Peyer's patch (tissue), 4 donors: ENCODE data around the gene TCL1B. TPM values are rescaled to one million over a fixed set of nuclear protein-coding genes. Genes with fewer than 3 reads are reported as not detected.
A peak's percentile ranks its signal among the peaks of the same experiment; 100 is the strongest.
"Not testable (repeated sequence)": the region's sequence is repeated elsewhere in the genome, so short reads cannot be mapped to it uniquely, and the experiment has no call there.

Experiments
- DNase-seq, 3 donors: peaks; one replicate each; pipeline ENCODE4 v3.0.0-alpha.2; 2017 to 2019
- H3K27ac ChIP-seq, 4 donors: fragments of 200-600 bp; sonication (generic); one replicate each; pipeline ENCODE4 v1.5.1; 2016 to 2019
- H3K27me3 ChIP-seq, 2 donors: fragments of 200-600 bp; sonication (generic); one replicate each; pipeline ENCODE4 v1.5.1; 2019
- H3K36me3 ChIP-seq, 3 donors: fragments of 200-600 bp; sonication (generic); one replicate each; pipeline ENCODE4 v1.5.1; 2016 to 2019
- H3K4me1 ChIP-seq, 4 donors: fragments of 200-600 bp; sonication (generic); one replicate each; pipeline ENCODE4 v1.5.1; 2016 to 2019
- H3K4me3 ChIP-seq, 4 donors: fragments of 200-600 bp; sonication (generic); 1 replicate in 3 of 4; 2 replicates in 1 of 4; pipeline ENCODE4 v1.5.1; 2016 to 2019; ENCODE audit warnings: mild to moderate bottlenecking in 1 of 4
- H3K9me3 ChIP-seq, 4 donors: fragments of 200-600 bp; sonication (generic); one replicate each; pipeline ENCODE4 v1.5.1; 2016 to 2019; ENCODE audit warnings: mild to moderate bottlenecking in 1 of 4
- CTCF ChIP-seq, 6 experiments: fragments of 450-650 bp in 4 of 6; fragments of 200-600 bp in 2 of 6; sonication (generic) in 1 of 6; IDR thresholded peaks; one replicate each; pipeline ENCODE4 v1.5.1; 2017 to 2019; ENCODE audit warnings: antibody characterized with exemption in 6 of 6, mild to moderate bottlenecking in 3 of 6, moderate library complexity in 1 of 6
- POLR2A ChIP-seq, 2 donors: fragments of 450-650 bp; IDR thresholded peaks; one replicate each; pipeline ENCODE4 v1.5.1; 2017; ENCODE audit warnings: antibody characterized with exemption in 2 of 2, mild to moderate bottlenecking in 2 of 2, moderate library complexity in 2 of 2
- total RNA-seq, 4 donors: library from RNA; depleted of rRNA; stranded (reverse); fragments of >200 nt; gene quantifications; one replicate each; pipeline ENCODE4 v1.1.0, GENCODE V29; 2016

Gene TCL1B
- total RNA-seq, 4 donors from 2014 or later = not detected

DNA sequence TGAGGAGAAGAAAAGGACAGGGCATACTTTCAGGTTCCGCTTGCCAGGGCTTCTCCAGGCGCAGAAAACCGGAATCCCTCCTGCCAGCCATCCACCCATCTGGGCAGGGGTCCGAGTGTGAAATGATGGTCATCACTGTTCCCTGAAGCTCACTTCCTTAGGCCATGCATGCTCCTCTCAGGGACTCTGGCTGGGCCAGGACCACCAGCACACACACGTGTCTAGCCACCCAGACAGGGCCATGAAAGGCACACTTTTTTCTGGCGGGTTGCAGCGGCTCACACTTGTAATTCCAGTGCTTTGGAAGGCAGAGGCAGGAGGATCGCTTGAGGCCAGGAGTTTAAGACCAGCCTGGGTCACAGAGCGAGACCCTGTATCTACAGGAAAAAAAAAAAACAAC, 26.2 kb downstream of the TCL1B start:
- Histone ChIP-seq H3K36me3 (no peaks in the 10 kb centered on the region), H3K4me1 (no peaks in the 10 kb centered on the region), H3K4me3 (peak overlapping the region in 1 of 4 donors; percentile 9), H3K27ac (peak overlapping the region in 1 of 4 donors; percentile 55), H3K9me3 (no peaks in the 10 kb centered on the region), H3K27me3 (peaks cover 0 to 6% of the 10 kb centered on the region in 2 donors)
- no peak for TF ChIP-seq POLR2A (IDR thresholded peaks at IDR 0.05)
- no peak for TF ChIP-seq CTCF (IDR thresholded peaks at IDR 0.05)
- DNase-seq = no peak

DNA sequence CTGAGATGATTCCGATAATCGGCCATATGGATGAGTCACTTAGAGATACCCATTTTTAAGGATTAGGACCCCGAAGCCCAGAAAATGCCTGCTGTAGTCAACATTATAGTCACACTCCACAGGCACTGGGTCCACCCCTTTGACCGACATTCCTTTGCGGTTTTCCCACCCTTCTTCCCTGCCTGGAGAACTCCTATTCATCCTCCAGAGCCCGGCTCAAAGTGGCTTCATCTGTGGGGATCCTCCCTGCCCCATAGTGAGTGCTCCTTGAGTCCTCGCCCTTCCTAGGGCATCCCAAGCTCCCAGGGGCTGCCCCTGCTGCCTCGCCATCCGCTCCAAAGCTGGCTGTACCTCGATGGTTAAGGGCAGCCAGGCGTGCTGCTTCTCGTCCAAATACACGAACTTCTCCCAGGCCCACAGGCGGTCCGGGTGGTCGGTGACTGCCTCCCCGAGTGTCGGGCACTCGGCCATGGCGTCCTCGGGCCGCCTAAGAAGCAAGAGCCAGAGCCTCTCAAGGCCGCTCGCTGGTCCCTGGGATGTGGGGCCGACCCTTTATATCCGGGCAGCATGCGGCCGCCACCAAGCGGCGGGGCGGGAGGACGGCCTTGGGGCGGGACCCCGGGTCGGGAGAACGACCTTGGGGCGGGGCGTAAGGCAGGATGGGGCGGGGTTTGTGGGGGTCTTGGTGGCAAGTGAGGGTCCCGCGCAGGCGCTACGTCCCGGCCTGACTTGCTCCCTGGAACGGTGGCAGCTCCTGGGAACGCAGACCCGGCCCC, 27.6 kb downstream of the TCL1B start, which contains the start of gene TCL1A:
TCL1A (minus strand) TSS at position 530 of the 776 bp plus-strand sequence; CDS start at position 471, 59 bp downstream.
- Histone ChIP-seq H3K9me3 (no peaks in the 10 kb centered on the region), H3K36me3 (no peaks in the 10 kb centered on the region), H3K4me1 (no peaks in the 10 kb centered on the region), H3K27ac (peak within 1 kb of the TSS in 1 of 4 donors; percentile 53), H3K4me3 (peak within 1 kb of the TSS in 1 of 4 donors; percentile 18), H3K27me3 (peaks cover 0 to 6% of the 10 kb centered on the region in 2 donors)
- no peak for TF ChIP-seq POLR2A (IDR thresholded peaks at IDR 0.05)
- TF ChIP-seq CTCF (IDR thresholded peaks at IDR 0.05) = no peak
- peak in 2 of 3 donors; percentile 57 to 67 for DNase-seq

- TF ChIP-seq CTCF (IDR thresholded peaks at IDR 0.05) (no peak), POLR2A (IDR thresholded peaks at IDR 0.05) (no peak)
- H3K9me3 ChIP-seq = no peaks in the 10 kb centered on the region
- H3K36me3 ChIP-seq = no peaks in the 10 kb centered on the region
- no peak for DNase-seq
- H3K4me1 ChIP-seq = no peaks in the 10 kb centered on the region
- no peak overlapping the region for H3K4me3 ChIP-seq
- H3K27me3 ChIP-seq = no peaks in the 10 kb centered on the region
- H3K27ac ChIP-seq = no peak overlapping the region
Observed at GRCh38 chr14:95722525-95723190, 36.4 kb downstream of the TCL1B start.

- DNase-seq = no peak
- no peaks in the 10 kb centered on the region for H3K36me3 ChIP-seq
- no peak overlapping the region for H3K4me3 ChIP-seq
- H3K27me3 ChIP-seq = no peaks in the 10 kb centered on the region
- no peak for TF ChIP-seq CTCF (IDR thresholded peaks at IDR 0.05)
- TF ChIP-seq POLR2A (IDR thresholded peaks at IDR 0.05) = no peak
- H3K4me1 ChIP-seq = no peaks in the 10 kb centered on the region
- no peaks in the 10 kb centered on the region for H3K9me3 ChIP-seq
- H3K27ac ChIP-seq = no peak overlapping the region
Observed at GRCh38 chr14:95725685-95726336, 39.6 kb downstream of the TCL1B start.

GRCh38 chr14:95727056-95727700, 41.0 kb downstream of the TCL1B start:
- no peak for TF ChIP-seq CTCF (IDR thresholded peaks at IDR 0.05)
- no peaks in the 10 kb centered on the region for H3K36me3 ChIP-seq
- no peak overlapping the region for H3K27ac ChIP-seq
- no peak overlapping the region for H3K4me3 ChIP-seq
- no peaks in the 10 kb centered on the region for H3K9me3 ChIP-seq
- H3K4me1 ChIP-seq = no peaks in the 10 kb centered on the region
- no peaks in the 10 kb centered on the region for H3K27me3 ChIP-seq
- DNase-seq = no peak

- H3K9me3 ChIP-seq, H3K4me1 ChIP-seq, DNase-seq, H3K27me3 ChIP-seq, H3K27ac ChIP-seq, H3K4me3 ChIP-seq, H3K36me3 ChIP-seq: not testable (repeated sequence)
Observed at GRCh38 chr14:95729402-95730028, 43.3 kb downstream of the TCL1B start.
